Panc1 (cell line): ENCODE measurements around the gene MTCH1. TPM values are rescaled to one million over a fixed set of nuclear protein-coding genes. Genes with fewer than 3 reads are reported as not detected.
A peak's percentile ranks its signal among the peaks of the same experiment; 100 is the strongest.

Source experiments
- ATAC-seq: fragments of 200-7000 bp; cut with Tn5 transposase; 2 replicates; pipeline ENCODE4 v1.9.1; 2020; ENCODE audit warnings: mild to moderate bottlenecking, moderate library complexity
- BruUV-seq: library from RNA; stranded (reverse); fragments of 400-500 nt; replicated peaks from 2 replicates; lab custom pipeline; 2021; lab: Mats Ljungman, UMichigan
- CTCF ChIA-PET: fragments of 300-600 bp; sonication (Branson Sonifier 250); formaldehyde crosslinking; loops from one replicate; lab custom pipeline; 2022; ENCODE audit warnings: antibody characterized with exemption; lab: Charles Lee
- POLR2A ChIA-PET: fragments of 300-600 bp; sonication (Branson Sonifier 250); formaldehyde crosslinking; loops from one replicate; lab custom pipeline; 2022; ENCODE audit warnings: antibody characterized with exemption; lab: Charles Lee
- DNase-seq: peaks from one replicate; pipeline ENCODE4 v3.0.0-alpha.2; 2010; ENCODE audit warnings: low read depth, low spot score
- H3K27ac ChIP-seq: 2 replicates; pipeline ENCODE4 v1.5.1; 2011; ENCODE audit warnings: mild to moderate bottlenecking, low read length, inconsistent platforms
- H3K27me3 ChIP-seq: fragments of 200-500 bp; sonication (Bioruptor generic); 2 replicates; pipeline ENCODE4 v1.6.0; 2014; ENCODE audit warnings: low read length, inconsistent platforms; ENCODE audit not compliant: control insufficient read depth, insufficient read depth
- H3K36me3 ChIP-seq: fragments of 200-500 bp; sonication (Bioruptor generic); 2 replicates; pipeline ENCODE4 v1.5.1; 2014; ENCODE audit warnings: inconsistent platforms, mild to moderate bottlenecking, low read length, moderate library complexity; ENCODE audit not compliant: control insufficient read depth, insufficient read depth
- H3K4me1 ChIP-seq: 2 replicates; pipeline ENCODE4 v1.5.1; 2011; ENCODE audit warnings: inconsistent platforms, mild to moderate bottlenecking, low read length, moderate library complexity; ENCODE audit not compliant: control insufficient read depth, insufficient read depth
- H3K4me3 ChIP-seq, 2 experiments: 2 replicates each; pipeline ENCODE4 v1.5.1; 2011 to 2012; ENCODE audit warnings: low read depth in 2 of 2, low read length in 2 of 2, mild to moderate bottlenecking in 2 of 2, inconsistent platforms in 1 of 2, moderate library complexity in 1 of 2
- H3K9me3 ChIP-seq: fragments of 200-500 bp; sonication (Bioruptor generic); 2 replicates; pipeline ENCODE4 v1.5.1; 2014; ENCODE audit warnings: low read depth, mild to moderate bottlenecking, inconsistent platforms, low read length, moderate library complexity; ENCODE audit not compliant: control insufficient read depth, insufficient read depth
- CTCF ChIP-seq: fragments of 450-650 bp; IDR thresholded peaks from 2 replicates; pipeline ENCODE4 v1.5.1; 2017; ENCODE audit warnings: mild to moderate bottlenecking
- POLR2AphosphoS5 ChIP-seq: IDR thresholded peaks from 2 replicates; pipeline ENCODE4 v1.6.1; 2012; ENCODE audit warnings: mild to moderate bottlenecking, low read depth, low read length, moderate library complexity
- REST ChIP-seq, 2 experiments: IDR thresholded peaks; 2 replicates each; pipeline ENCODE4 v1.6.1; 2011 to 2012; ENCODE audit warnings: low read depth in 2 of 2, control low read depth in 1 of 2, low read length in 1 of 2, mild to moderate bottlenecking in 1 of 2, moderate library complexity in 1 of 2; ENCODE audit not compliant: insufficient read depth in 1 of 2
- SIN3A ChIP-seq: IDR thresholded peaks from 2 replicates; pipeline ENCODE4 v1.6.1; 2012; ENCODE audit warnings: low read depth, mild to moderate bottlenecking, low read length, moderate library complexity, borderline replicate concordance; ENCODE audit not compliant: insufficient read depth
- TCF7L2 ChIP-seq: IDR thresholded peaks from 2 replicates; pipeline ENCODE4 v1.6.1; 2011; ENCODE audit warnings: mild to moderate bottlenecking, low read depth, low read length, inconsistent platforms
- in situ Hi-C: cut with HindIII; loops from 2 replicates; pipeline ENCODE4 v1.10.0; 2016; ENCODE audit warnings: low sequenced_read_pairs, low pct_unique_long_range_greater_than_20kb
- intact Hi-C: fragments of 100-400 bp; cut with micrococcal nuclease; formaldehyde crosslinking; loops from one replicate; pipeline ENCODE4 v1.10.0; 2022; ENCODE audit not compliant: unreplicated experiment
- total RNA-seq: library from RNA; stranded (reverse); gene quantifications from one replicate; pipeline ENCODE4 v1.2.1, GENCODE V29; 2021; ENCODE audit not compliant: unreplicated experiment

Gene MTCH1
- total RNA-seq, 1 experiment from 2014 or later, result 223 TPM

- POLR2A ChIA-PET, result no interaction called here
- no peaks in the 10 kb centered on the region for H3K27me3 ChIP-seq
- no peaks in the 10 kb centered on the region for H3K9me3 ChIP-seq
- no peak overlapping the region for H3K4me3 ChIP-seq
- intact Hi-C loops (no loop called here), in situ Hi-C loops (no loop called here)
- BruUV-seq, result no TSS peak
- TF ChIP-seq REST (IDR thresholded peaks at IDR 0.05; ENCODE audit: insufficient read depth in 1 of 2, low read depth in 2 of 2, low read length in 1 of 2) (no peak), POLR2AphosphoS5 (no peak), SIN3A (no peak), CTCF (no peak), TCF7L2 (no peak)
- DNase-seq, result no peak
- H3K27ac ChIP-seq, result no peak overlapping the region
- no peaks in the 10 kb centered on the region for H3K4me1 ChIP-seq
- H3K36me3 ChIP-seq, result no peaks in the 10 kb centered on the region
- CTCF ChIA-PET, result no interaction called here
- ATAC-seq, result no peak
These were observed 56.8 kb downstream of the MTCH1 start for GRCh38 chr6:36929152-36929551.

GRCh38 chr6:36928547-36928918 is 57.5 kb downstream of the MTCH1 start:
- H3K4me1 ChIP-seq, result no peaks in the 10 kb centered on the region
- DNase-seq (no peak), ATAC-seq (no peak)
- TF ChIP-seq POLR2AphosphoS5 (no peak), TCF7L2 (no peak)
- BruUV-seq, result no TSS peak
- no peaks in the 10 kb centered on the region for H3K36me3 ChIP-seq
- intact Hi-C loops (no loop called here), in situ Hi-C loops (no loop called here)
- H3K27ac ChIP-seq, result no peak overlapping the region
- H3K9me3 ChIP-seq, result no peaks in the 10 kb centered on the region
- H3K27me3 ChIP-seq, result no peaks in the 10 kb centered on the region
- H3K4me3 ChIP-seq, result no peak overlapping the region
- ChIA-PET POLR2A (no interaction called here), CTCF (no interaction called here)

- in situ Hi-C loops (no loop called here), intact Hi-C loops (no loop called here)
- H3K27me3 ChIP-seq, result no peaks in the 10 kb centered on the region
- H3K27ac ChIP-seq, result no peak overlapping the region
- TF ChIP-seq SIN3A, result no peak
- no peak for TF ChIP-seq POLR2AphosphoS5
- no peak for TF ChIP-seq TCF7L2
- no peak for TF ChIP-seq CTCF
- no peak for TF ChIP-seq REST (IDR thresholded peaks at IDR 0.05; ENCODE audit: insufficient read depth in 1 of 2, low read depth in 2 of 2, low read length in 1 of 2)
- ATAC-seq (0 out of 2 replicates have a peak, but pooled peaks have one; percentile 31), DNase-seq (no peak)
- POLR2A ChIA-PET, result no interaction called here
- CTCF ChIA-PET, result no interaction called here
- BruUV-seq, result no TSS peak
- H3K9me3 ChIP-seq, result no peaks in the 10 kb centered on the region
- no peaks in the 10 kb centered on the region for H3K4me1 ChIP-seq
- H3K36me3 ChIP-seq, result no peaks in the 10 kb centered on the region
- H3K4me3 ChIP-seq, result no peak overlapping the region
These were observed 58.1 kb downstream of the MTCH1 start for GRCh38 chr6:36927691-36928546.
